ENCODE data around the gene ISYNA1.

DNA sequence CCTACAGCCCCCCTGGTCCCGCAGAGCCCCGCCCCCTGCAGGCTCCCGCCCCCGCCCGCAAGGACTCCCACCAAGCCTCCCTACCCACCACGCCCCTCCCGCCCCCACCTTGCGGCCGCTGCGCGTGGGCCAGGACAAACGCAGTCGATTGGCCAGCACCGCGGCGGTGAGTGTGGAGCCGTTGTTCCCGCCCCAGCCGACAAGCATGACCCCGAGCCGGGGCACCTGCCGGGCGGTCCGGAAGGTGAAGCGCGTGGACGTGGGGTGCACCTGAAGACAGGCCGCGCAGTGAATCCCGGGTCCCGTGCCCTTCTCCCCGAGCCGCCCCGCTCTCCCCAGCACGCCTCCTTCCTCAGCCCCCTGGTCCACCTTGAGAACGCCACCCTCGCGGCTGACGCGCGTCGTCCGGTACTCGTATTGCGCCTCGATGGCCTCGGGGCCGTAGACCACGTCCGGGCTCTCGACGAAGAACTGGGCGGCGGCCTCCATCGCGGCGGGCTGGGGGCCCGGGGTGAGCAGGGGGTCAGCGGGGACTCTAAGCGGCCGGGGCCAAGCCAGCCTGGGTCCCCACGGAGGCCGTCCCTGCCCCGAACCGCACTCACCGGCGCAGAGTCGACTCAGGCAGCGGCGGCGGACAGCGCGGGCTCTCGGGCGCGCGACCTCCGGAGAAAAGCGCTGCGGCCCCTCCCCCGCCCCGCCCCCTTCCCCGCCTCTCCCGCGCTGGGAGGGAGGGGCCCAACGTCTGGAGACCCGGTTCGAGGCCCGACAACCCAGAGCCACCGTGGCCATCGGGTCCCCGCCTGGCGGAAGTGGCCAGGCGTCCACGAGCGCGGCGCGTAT is at the start of gene ISYNA1:
- TF ChIP-seq JUND (IDR thresholded peaks at IDR 0.05) (no peak), HNF4G (IDR thresholded peaks at IDR 0.05) (no peak), SP1 (IDR thresholded peaks at IDR 0.05) (no peak), FOXA1 (IDR thresholded peaks at IDR 0.05) (no peak), YY1 (IDR thresholded peaks at IDR 0.05) (no peak), EGR1 (IDR thresholded peaks at IDR 0.05; ENCODE audit: low read depth in 2 of 2) (no peak), TAF1 (conservative IDR thresholded peaks at IDR 0.05) (no peak), RAD21 (IDR thresholded peaks at IDR 0.05) (no peak), GABPA (IDR thresholded peaks at IDR 0.05 in 1 of 2, conservative IDR thresholded peaks at IDR 0.05 in 1 of 2) (no peak)
- TF ChIP-seq, protein P1, sequence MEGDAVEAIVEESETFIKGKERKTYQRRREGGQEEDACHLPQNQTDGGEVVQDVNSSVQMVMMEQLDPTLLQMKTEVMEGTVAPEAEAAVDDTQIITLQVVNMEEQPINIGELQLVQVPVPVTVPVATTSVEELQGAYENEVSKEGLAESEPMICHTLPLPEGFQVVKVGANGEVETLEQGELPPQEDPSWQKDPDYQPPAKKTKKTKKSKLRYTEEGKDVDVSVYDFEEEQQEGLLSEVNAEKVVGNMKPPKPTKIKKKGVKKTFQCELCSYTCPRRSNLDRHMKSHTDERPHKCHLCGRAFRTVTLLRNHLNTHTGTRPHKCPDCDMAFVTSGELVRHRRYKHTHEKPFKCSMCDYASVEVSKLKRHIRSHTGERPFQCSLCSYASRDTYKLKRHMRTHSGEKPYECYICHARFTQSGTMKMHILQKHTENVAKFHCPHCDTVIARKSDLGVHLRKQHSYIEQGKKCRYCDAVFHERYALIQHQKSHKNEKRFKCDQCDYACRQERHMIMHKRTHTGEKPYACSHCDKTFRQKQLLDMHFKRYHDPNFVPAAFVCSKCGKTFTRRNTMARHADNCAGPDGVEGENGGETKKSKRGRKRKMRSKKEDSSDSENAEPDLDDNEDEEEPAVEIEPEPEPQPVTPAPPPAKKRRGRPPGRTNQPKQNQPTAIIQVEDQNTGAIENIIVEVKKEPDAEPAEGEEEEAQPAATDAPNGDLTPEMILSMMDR (IDR thresholded peaks at IDR 0.05; ENCODE audit: low read depth, low read length, missing input control): no peak
- TF ChIP-seq, protein P2, sequence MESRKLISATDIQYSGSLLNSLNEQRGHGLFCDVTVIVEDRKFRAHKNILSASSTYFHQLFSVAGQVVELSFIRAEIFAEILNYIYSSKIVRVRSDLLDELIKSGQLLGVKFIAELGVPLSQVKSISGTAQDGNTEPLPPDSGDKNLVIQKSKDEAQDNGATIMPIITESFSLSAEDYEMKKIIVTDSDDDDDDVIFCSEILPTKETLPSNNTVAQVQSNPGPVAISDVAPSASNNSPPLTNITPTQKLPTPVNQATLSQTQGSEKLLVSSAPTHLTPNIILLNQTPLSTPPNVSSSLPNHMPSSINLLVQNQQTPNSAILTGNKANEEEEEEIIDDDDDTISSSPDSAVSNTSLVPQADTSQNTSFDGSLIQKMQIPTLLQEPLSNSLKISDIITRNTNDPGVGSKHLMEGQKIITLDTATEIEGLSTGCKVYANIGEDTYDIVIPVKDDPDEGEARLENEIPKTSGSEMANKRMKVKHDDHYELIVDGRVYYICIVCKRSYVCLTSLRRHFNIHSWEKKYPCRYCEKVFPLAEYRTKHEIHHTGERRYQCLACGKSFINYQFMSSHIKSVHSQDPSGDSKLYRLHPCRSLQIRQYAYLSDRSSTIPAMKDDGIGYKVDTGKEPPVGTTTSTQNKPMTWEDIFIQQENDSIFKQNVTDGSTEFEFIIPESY (IDR thresholded peaks at IDR 0.05): no peak
- TF ChIP-seq, protein P3, sequence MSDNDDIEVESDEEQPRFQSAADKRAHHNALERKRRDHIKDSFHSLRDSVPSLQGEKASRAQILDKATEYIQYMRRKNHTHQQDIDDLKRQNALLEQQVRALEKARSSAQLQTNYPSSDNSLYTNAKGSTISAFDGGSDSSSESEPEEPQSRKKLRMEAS (IDR thresholded peaks at IDR 0.05): no peak
- TF ChIP-seq, protein P4, sequence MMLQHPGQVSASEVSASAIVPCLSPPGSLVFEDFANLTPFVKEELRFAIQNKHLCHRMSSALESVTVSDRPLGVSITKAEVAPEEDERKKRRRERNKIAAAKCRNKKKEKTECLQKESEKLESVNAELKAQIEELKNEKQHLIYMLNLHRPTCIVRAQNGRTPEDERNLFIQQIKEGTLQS (IDR thresholded peaks at IDR 0.05): no peak

Measured in liver (tissue), 3 donors.